IMR-90 (cell line): Measurements from ENCODE around the gene CNTN5. TPM values are rescaled to one million over a fixed set of nuclear protein-coding genes. Genes with fewer than 3 reads are reported as not detected.

ENCODE experiments used
- ATAC-seq: fragments of 200-7000 bp; cut with Tn5 transposase; 2 replicates; pipeline ENCODE4 v1.9.1; 2020; ENCODE audit warnings: low read depth, mild to moderate bottlenecking, moderate library complexity
- BruUV-seq: library from RNA; stranded (reverse); fragments of 400-500 nt; replicated peaks from 2 replicates; lab custom pipeline; 2021; lab: Mats Ljungman, UMichigan
- CTCF ChIA-PET: fragments of 300-600 bp; formaldehyde crosslinking; extraction: SDS; loops from one replicate; lab custom pipeline; 2021; ENCODE audit warnings: antibody characterized with exemption; lab: Yijun Ruan, JAX
- POLR2A ChIA-PET: fragments of 300-600 bp; sonication (Branson Sonifier 250); formaldehyde crosslinking; loops from one replicate; lab custom pipeline; 2022; ENCODE audit warnings: antibody characterized with exemption; ENCODE audit not compliant: unreplicated experiment; lab: Charles Lee
- DNase-seq: peaks from one replicate; pipeline ENCODE4 v3.0.0; 2013
- H2AFZ ChIP-seq: replicated peaks from 2 replicates; pipeline ENCODE3; 2013; ENCODE audit warnings: low read length, mild to moderate bottlenecking; ENCODE audit not compliant: poor library complexity
- H2AK5ac ChIP-seq: 2 replicates; pipeline ENCODE4 v1.6.1; 2013; ENCODE audit warnings: low read depth, low read length, inconsistent platforms
- H2AK9ac ChIP-seq: replicated peaks from 2 replicates; pipeline ENCODE3; 2013; ENCODE audit warnings: mild to moderate bottlenecking, low read depth, low read length, moderate library complexity; ENCODE audit not compliant: poor library complexity
- H2BK120ac ChIP-seq: 2 replicates; pipeline ENCODE4 v1.6.1; 2013; ENCODE audit warnings: low read depth, low read length, inconsistent platforms
- H2BK15ac ChIP-seq: 3 replicates; pipeline ENCODE4 v1.6.1; 2013; ENCODE audit warnings: low read depth, low read length, inconsistent platforms
- H2BK20ac ChIP-seq: 2 replicates; pipeline ENCODE4 v1.6.1; 2013; ENCODE audit warnings: low read depth, mild to moderate bottlenecking, inconsistent platforms, low read length, moderate library complexity
- H2BK5ac ChIP-seq: 2 replicates; pipeline ENCODE4 v1.6.1; 2013; ENCODE audit warnings: mild to moderate bottlenecking, low read depth, low read length, inconsistent platforms; ENCODE audit not compliant: poor library complexity, severe bottlenecking
- H3K14ac ChIP-seq: replicated peaks from 2 replicates; pipeline ENCODE4 v1.6.1; 2013; ENCODE audit warnings: low read depth, low read length, inconsistent platforms
- H3K18ac ChIP-seq: 2 replicates; pipeline ENCODE4 v1.6.1; 2013; ENCODE audit warnings: low read depth, low read length, control low read depth
- H3K23ac ChIP-seq: 2 replicates; pipeline ENCODE4 v1.6.1; 2013; ENCODE audit warnings: low read depth, low read length, inconsistent platforms
- H3K27ac ChIP-seq: 2 replicates; pipeline ENCODE4 v1.5.1; 2013; ENCODE audit warnings: mild to moderate bottlenecking, control low read depth, low read length; ENCODE audit not compliant: insufficient read depth
- H3K27me3 ChIP-seq: 2 replicates; pipeline ENCODE4 v1.6.1; 2013; ENCODE audit warnings: low read length; ENCODE audit not compliant: control insufficient read depth, insufficient read depth
- H3K36me3 ChIP-seq: 2 replicates; pipeline ENCODE4 v1.6.1; 2013; ENCODE audit warnings: low read length, mixed read lengths; ENCODE audit not compliant: control insufficient read depth, insufficient read depth
- H3K4ac ChIP-seq: 2 replicates; pipeline ENCODE4 v1.6.1; 2013; ENCODE audit warnings: low read depth, low read length, inconsistent platforms
- H3K4me1 ChIP-seq: 2 replicates; pipeline ENCODE4 v1.6.1; 2013; ENCODE audit warnings: low read length, mixed read lengths; ENCODE audit not compliant: control insufficient read depth, insufficient read depth
- H3K4me2 ChIP-seq: 2 replicates; pipeline ENCODE4 v1.6.1; 2013; ENCODE audit warnings: low read depth, mild to moderate bottlenecking, control low read depth, low read length, moderate library complexity
- H3K4me3 ChIP-seq: 2 replicates; pipeline ENCODE4 v1.5.1; 2013; ENCODE audit warnings: low read depth, mild to moderate bottlenecking, control low read depth, low read length, moderate library complexity; ENCODE audit not compliant: insufficient read depth
- H3K56ac ChIP-seq: 2 replicates; pipeline ENCODE4 v1.6.1; 2013; ENCODE audit warnings: low read length, inconsistent platforms; ENCODE audit not compliant: insufficient read depth; ENCODE audit errors: extremely low read depth
- H3K79me1 ChIP-seq, 2 experiments: 2 replicates each; pipeline ENCODE4 v1.6.1; 2013; ENCODE audit warnings: low read length in 2 of 2, inconsistent platforms in 1 of 2, low read depth in 1 of 2
- H3K9ac ChIP-seq: 2 replicates; pipeline ENCODE4 v1.6.1; 2013; ENCODE audit warnings: low read depth, low read length, control low read depth
- H3K9me1 ChIP-seq: 2 replicates; pipeline ENCODE4 v1.6.1; 2013; ENCODE audit warnings: low read length, inconsistent platforms; ENCODE audit not compliant: insufficient read depth
- H3K9me3 ChIP-seq: 2 replicates; pipeline ENCODE4 v1.6.1; 2013; ENCODE audit warnings: low read length; ENCODE audit not compliant: control insufficient read depth, insufficient read depth
- H4K20me1 ChIP-seq: 2 replicates; pipeline ENCODE4 v1.6.1; 2013; ENCODE audit warnings: low read length, inconsistent platforms; ENCODE audit not compliant: insufficient read depth
- H4K5ac ChIP-seq: 2 replicates; pipeline ENCODE4 v1.6.1; 2013; ENCODE audit warnings: mild to moderate bottlenecking, low read depth, low read length, control low read depth
- H4K8ac ChIP-seq, 2 experiments: 2 replicates each; pipeline ENCODE4 v1.6.1; 2013; ENCODE audit warnings: low read depth in 2 of 2, low read length in 2 of 2, control low read depth in 1 of 2, inconsistent platforms in 1 of 2
- H4K91ac ChIP-seq: 2 replicates; pipeline ENCODE4 v1.6.1; 2013; ENCODE audit warnings: low read depth, low read length, inconsistent platforms; ENCODE audit not compliant: insufficient read depth
- RCOR1 ChIP-seq: IDR thresholded peaks from 2 replicates; pipeline ENCODE4 v1.6.1; 2012; ENCODE audit warnings: mild to moderate bottlenecking, low read length, improper control_type of control experiment; ENCODE audit not compliant: insufficient replicate concordance
- WGBS, 2 experiments: methylation state at CpG; one replicate each; pipeline versions ENCODE4 v1.1.5 to v1.1.7; 2013; ENCODE audit warnings: missing lambda C conversion rate in 2 of 2; ENCODE audit not compliant: insufficient read length in 1 of 2; ENCODE audit errors: extremely low coverage in 2 of 2; 5-methylcytosine and 5-hydroxymethylcytosine counted together
- dilution Hi-C: fragments of 300-500 bp; cut with HindIII; formaldehyde crosslinking; loops from one replicate; pipeline ENCODE4 v1.14.3; 2018; ENCODE audit warnings: low sequenced_read_pairs; ENCODE audit not compliant: unreplicated experiment
- in situ Hi-C: fragments of 300-500 bp; cut with MboI; formaldehyde crosslinking; loops from 3 replicates; pipeline ENCODE4 v1.14.3; 2019; ENCODE audit warnings: low sequenced_read_pairs, inconsistent platforms, mixed read lengths
- intact Hi-C: fragments of 100-400 bp; cut with micrococcal nuclease; formaldehyde crosslinking; loops from 2 replicates; pipeline ENCODE4 v1.10.0; 2022
- polyA plus RNA-seq, 3 experiments: library from polyadenylated mRNA; depleted of rRNA; stranded (reverse); fragments of >200 nt; gene quantifications; 2 replicates each; pipeline ENCODE4 v1.2.3, GENCODE V29; 2012; ENCODE audit warnings: low replicate concordance in 1 of 3
- total RNA-seq: library from RNA; depleted of rRNA; stranded (reverse); fragments of >200 nt; gene quantifications from 2 replicates; pipeline ENCODE4 v1.2.3, GENCODE V29; 2012

The CNTN5 gene
- total and polyA plus RNA-seq, 2 of the 4 experiments (the other 2 are of a cell fraction): not detected

GRCh38 chr11:99585606-99586005, 564.9 kb downstream of the CNTN5 start:
- no peak overlapping the region for H2AK9ac ChIP-seq
- H3K18ac ChIP-seq: no peak overlapping the region
- no peak overlapping the region for H4K8ac ChIP-seq
- dilution Hi-C loops: no loop called here
- H3K23ac ChIP-seq: no peak overlapping the region
- ATAC-seq (no peak), DNase-seq (no peak)
- no peaks in the 10 kb centered on the region for H3K9me3 ChIP-seq
- H2AK5ac ChIP-seq: no peak overlapping the region
- no TSS peak for BruUV-seq
- H3K56ac ChIP-seq: no peak overlapping the region
- no peak overlapping the region for H4K5ac ChIP-seq
- H3K27ac ChIP-seq: no peak overlapping the region
- no peaks in the 10 kb centered on the region for H3K4me1 ChIP-seq
- no peaks in the 10 kb centered on the region for H4K20me1 ChIP-seq
- intact Hi-C loops: no loop called here
- H2BK5ac ChIP-seq: no peak overlapping the region
- ChIA-PET CTCF (interaction anchor here (0.6 kb wide), 1 partner anchor 148 kb away, joined by 5 read pairs; no protein-coding TSS in a partner anchor), POLR2A (no interaction called here)
- no peaks in the 10 kb centered on the region for H3K27me3 ChIP-seq
- no peak overlapping the region for H3K9ac ChIP-seq
- H3K79me1 ChIP-seq: no peaks in the 10 kb centered on the region
- H3K36me3 ChIP-seq: no peaks in the 10 kb centered on the region
- no peak overlapping the region for H3K4me2 ChIP-seq
- no peak overlapping the region for H3K4ac ChIP-seq
- no peak overlapping the region for H2BK120ac ChIP-seq
- TF ChIP-seq RCOR1: no peak
- no peak overlapping the region for H3K14ac ChIP-seq
- in situ Hi-C loops: no loop called here
- H2AFZ ChIP-seq: no peak overlapping the region
- H4K91ac ChIP-seq: no peak overlapping the region
- H2BK20ac ChIP-seq: no peak overlapping the region
- no CpG with 5 or more reads among the region's 4 CpGs for WGBS, 2 experiments
- H2BK15ac ChIP-seq: no peak overlapping the region
- H3K9me1 ChIP-seq: no peaks in the 10 kb centered on the region
- no peak overlapping the region for H3K4me3 ChIP-seq
